Left lung (tissue), 10 donors: ENCODE measurements around the gene ZFYVE21. TPM values are rescaled to one million over a fixed set of nuclear protein-coding genes. Genes with fewer than 3 reads are reported as not detected.
"Not testable (repeated sequence)": the region's sequence is repeated elsewhere in the genome, so short reads cannot be mapped to it uniquely, and the experiment has no call there.

ENCODE experiments used
- ATAC-seq: fragments of 200-7000 bp; cut with Tn5 transposase; one replicate; pipeline ENCODE4 v1.9.1; 2020; ENCODE audit warnings: moderate library complexity
- DNase-seq, 4 donors: peaks; one replicate each; pipeline ENCODE4 v3.0.0-alpha.2; 2013 to 2020
- H3K27ac ChIP-seq, 2 donors: fragments of 200-600 bp; sonication (generic) in 1 of 2; one replicate each; pipeline versions ENCODE4 v1.5.0 to v1.8.0; 2020 to 2021
- H3K27me3 ChIP-seq, 2 donors: fragments of 200-600 bp; sonication (generic) in 1 of 2; one replicate each; pipeline versions ENCODE4 v1.5.0 to v1.8.0; 2020 to 2021
- H3K36me3 ChIP-seq, 2 donors: fragments of 200-600 bp; sonication (generic) in 1 of 2; one replicate each; pipeline versions ENCODE4 v1.5.0 to v1.8.0; 2020 to 2021
- H3K4me1 ChIP-seq, 2 donors: fragments of 200-600 bp; one replicate each; pipeline ENCODE4 v1.8.0; 2021
- H3K4me3 ChIP-seq, 2 donors: fragments of 200-600 bp; sonication (generic) in 1 of 2; one replicate each; pipeline versions ENCODE4 v1.5.0 to v1.8.0; 2020 to 2021; ENCODE audit warnings: mild to moderate bottlenecking in 1 of 2
- H3K9me3 ChIP-seq, 2 donors: fragments of 200-600 bp; sonication (generic) in 1 of 2; one replicate each; pipeline versions ENCODE4 v1.5.0 to v1.8.0; 2020 to 2021
- intact Hi-C, 2 donors: fragments of 100-400 bp; cut with DNase I; formaldehyde crosslinking; loops; one replicate each; pipeline versions ENCODE4 v1.11.2 to v1.14.2; 2022
- polyA plus RNA-seq, 6 donors: library from polyadenylated mRNA; unstranded; fragments of 120-200 nt; gene quantifications; one replicate each; pipeline ENCODE4 v1.2.1, GENCODE V29; 2013; ENCODE audit not compliant: insufficient read length in 6 of 6
- total RNA-seq, 2 donors: library from RNA; stranded (reverse); fragmentation: NEBNext Ultra II Directional; extraction: Animal tissue kit (Norgen Biotek cat#: 25700); gene quantifications; one replicate each; pipeline ENCODE4 v1.2.1, GENCODE V29; 2021
- TF ChIP-seq, protein P1 (sequence below), 2 donors: fragments of 200-600 bp; sonication (generic) in 1 of 2; IDR thresholded peaks; one replicate each; pipeline versions ENCODE4 v1.5.0 to v1.8.0; 2021; ENCODE audit warnings: antibody characterized with exemption in 2 of 2
- donor health status: DM: no; HTN: yes; CAD: no.
- donor health status: DM: no; HTN: no; CAD: no.

The ZFYVE21 gene
- total and polyA plus RNA-seq, 8 donors, result 42.8 to 72.7 (median 59.2) TPM

DNA sequence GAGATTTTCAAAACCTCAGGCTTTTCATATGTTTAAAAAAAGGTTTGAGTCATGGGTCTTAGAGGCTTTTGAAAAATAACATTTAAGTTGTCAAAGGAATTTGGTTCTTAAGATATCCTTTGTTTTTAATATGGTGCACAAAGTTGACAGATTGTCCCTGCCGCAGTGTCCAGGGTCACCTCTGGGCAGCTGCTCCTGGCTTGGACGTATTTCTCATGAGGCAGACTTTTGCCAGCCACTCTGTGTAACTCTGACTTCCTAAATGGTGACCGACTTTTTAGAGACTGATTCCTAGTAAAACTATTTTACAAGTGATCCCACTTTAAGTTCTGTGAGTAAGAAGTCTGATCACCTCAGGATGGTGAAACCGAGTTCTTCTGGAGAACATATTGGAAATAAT, 27.9 kb upstream of the ZFYVE21 start:
- peaks cover 0 to 92% of the 10 kb centered on the region in 2 donors for H3K36me3 ChIP-seq
- H3K4me3 ChIP-seq, result no peak overlapping the region
- intact Hi-C loops, result no loop called here
- no peaks in the 10 kb centered on the region for H3K27me3 ChIP-seq
- no peaks in the 10 kb centered on the region for H3K9me3 ChIP-seq
- no peaks in the 10 kb centered on the region for H3K4me1 ChIP-seq
- ATAC-seq, result no peak
- no peak for DNase-seq
- H3K27ac ChIP-seq, result no peak overlapping the region
- TF ChIP-seq, protein P1, sequence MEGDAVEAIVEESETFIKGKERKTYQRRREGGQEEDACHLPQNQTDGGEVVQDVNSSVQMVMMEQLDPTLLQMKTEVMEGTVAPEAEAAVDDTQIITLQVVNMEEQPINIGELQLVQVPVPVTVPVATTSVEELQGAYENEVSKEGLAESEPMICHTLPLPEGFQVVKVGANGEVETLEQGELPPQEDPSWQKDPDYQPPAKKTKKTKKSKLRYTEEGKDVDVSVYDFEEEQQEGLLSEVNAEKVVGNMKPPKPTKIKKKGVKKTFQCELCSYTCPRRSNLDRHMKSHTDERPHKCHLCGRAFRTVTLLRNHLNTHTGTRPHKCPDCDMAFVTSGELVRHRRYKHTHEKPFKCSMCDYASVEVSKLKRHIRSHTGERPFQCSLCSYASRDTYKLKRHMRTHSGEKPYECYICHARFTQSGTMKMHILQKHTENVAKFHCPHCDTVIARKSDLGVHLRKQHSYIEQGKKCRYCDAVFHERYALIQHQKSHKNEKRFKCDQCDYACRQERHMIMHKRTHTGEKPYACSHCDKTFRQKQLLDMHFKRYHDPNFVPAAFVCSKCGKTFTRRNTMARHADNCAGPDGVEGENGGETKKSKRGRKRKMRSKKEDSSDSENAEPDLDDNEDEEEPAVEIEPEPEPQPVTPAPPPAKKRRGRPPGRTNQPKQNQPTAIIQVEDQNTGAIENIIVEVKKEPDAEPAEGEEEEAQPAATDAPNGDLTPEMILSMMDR (IDR thresholded peaks at IDR 0.05), result no peak

DNA sequence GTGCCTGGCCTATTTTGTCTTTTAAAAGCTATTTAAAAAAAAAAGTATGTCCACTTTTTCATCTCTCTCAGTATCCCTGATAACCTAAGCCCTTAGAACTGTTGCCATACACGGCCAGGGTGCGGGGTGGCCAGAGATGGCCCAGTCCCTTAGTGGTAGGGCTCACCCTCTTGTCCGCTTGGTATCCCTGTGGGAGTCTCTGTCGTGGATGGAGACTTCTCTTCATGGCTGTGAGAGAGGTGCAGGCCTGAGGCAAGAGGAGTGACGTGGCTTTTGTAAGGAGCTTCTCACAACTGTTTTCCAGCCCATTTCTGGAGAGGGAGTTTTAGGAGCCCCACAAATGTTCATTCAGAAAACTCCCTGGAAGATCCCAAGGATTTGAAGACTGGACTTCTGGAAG, 27.2 kb upstream of the ZFYVE21 start:
- H3K27ac ChIP-seq, result no peak overlapping the region
- no peak for DNase-seq
- no peak for ATAC-seq
- peaks cover 0 to 92% of the 10 kb centered on the region in 2 donors for H3K36me3 ChIP-seq
- H3K4me3 ChIP-seq, result no peak overlapping the region
- intact Hi-C loops, result no loop called here
- no peaks in the 10 kb centered on the region for H3K27me3 ChIP-seq
- no peaks in the 10 kb centered on the region for H3K9me3 ChIP-seq
- TF ChIP-seq, protein P1 (IDR thresholded peaks at IDR 0.05), result no peak
- H3K4me1 ChIP-seq, result peaks cover 0 to 4% of the 10 kb centered on the region in 2 donors

DNA sequence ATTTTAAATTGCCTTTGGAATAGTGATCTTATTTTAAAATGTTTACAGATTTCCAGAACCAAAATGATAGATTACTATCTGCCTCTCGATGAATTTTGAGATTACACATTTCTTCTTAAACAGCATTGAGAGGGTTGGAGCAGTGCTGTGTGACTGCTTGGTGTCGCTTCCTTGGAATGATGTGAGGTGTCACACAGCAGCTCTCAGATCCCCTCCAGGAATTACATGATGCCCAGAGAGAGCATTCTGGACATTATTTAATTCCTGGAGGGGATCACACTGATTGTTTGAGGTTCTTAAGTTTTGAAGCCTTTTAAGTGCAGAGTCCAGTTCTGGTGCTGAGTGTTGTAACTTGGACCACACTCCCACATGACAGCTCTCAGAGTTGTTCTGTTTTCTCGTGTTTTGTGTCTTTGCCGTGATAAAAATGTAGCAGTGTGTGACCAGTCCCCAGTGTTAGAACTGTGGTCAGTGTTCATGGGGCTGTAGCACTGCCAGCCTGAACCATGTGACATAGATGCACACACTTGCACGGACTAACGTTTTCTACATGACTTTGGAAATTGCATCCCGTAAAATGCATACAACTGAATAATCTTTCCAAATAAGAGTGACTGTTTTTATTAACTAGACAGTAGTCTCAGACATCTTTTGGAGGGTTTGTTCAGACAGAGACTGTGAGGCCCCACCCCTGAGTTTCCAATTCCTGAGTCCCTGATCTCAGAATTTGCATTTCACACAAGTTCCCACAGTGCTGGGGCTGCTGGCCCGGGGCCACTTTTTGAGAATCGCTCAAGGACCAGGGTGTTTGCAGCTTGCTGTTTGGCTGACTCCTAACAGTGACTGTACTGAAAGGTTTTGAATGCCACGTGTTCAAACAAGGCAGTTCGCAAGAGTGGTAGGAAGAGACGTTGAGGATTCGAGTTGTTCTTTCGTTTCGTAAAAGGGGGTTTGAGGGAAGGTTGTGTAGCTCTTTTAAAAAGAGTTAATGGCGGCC, 26.4 kb upstream of the ZFYVE21 start:
- intact Hi-C loops, result no loop called here
- ATAC-seq (peak; percentile 73), DNase-seq (peak in 3 of 4 donors; percentile 63 to 82 (median 69))
- Histone ChIP-seq H3K4me3 (no peak overlapping the region), H3K27me3 (no peaks in the 10 kb centered on the region), H3K27ac (no peak overlapping the region), H3K36me3 (peaks cover 0 to 92% of the 10 kb centered on the region in 2 donors), H3K9me3 (no peaks in the 10 kb centered on the region), H3K4me1 (peaks cover 2 to 10% of the 10 kb centered on the region in 2 donors)
- TF ChIP-seq, protein P1 (IDR thresholded peaks at IDR 0.05), result no peak

DNA sequence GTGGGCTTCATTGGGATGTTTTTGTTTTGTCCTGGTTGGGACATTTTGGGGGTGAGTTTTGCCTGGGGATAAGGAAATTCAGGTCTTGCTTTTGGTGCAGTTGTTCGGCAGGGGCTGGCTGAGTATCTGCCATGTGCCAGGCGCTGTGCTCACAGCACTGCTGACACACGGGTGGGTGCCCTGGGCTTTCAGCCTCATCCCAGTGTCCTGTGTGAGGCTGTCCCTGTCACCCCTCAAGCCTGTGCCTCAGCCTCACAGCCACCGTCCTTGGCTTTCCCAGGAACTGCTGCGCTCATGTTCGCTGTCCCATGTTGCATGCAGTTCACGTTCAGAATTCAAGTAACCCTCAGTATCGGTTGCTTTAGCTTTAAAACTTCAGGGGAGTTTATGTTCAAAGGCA, 25.3 kb upstream of the ZFYVE21 start:
- Histone ChIP-seq H3K36me3 (peaks cover 0 to 90% of the 10 kb centered on the region in 2 donors), H3K9me3 (no peaks in the 10 kb centered on the region), H3K27ac (no peak overlapping the region), H3K4me1 (peaks cover 2 to 10% of the 10 kb centered on the region in 2 donors), H3K27me3 (no peaks in the 10 kb centered on the region), H3K4me3 (no peak overlapping the region)
- TF ChIP-seq, protein P1 (IDR thresholded peaks at IDR 0.05), result no peak
- intact Hi-C loops, result loop anchor here in 1 of 2 donors (10.0 kb wide), 1 partner anchor 116 kb away; no protein-coding TSS in a partner anchor
- ATAC-seq (no peak), DNase-seq (no peak)

DNA sequence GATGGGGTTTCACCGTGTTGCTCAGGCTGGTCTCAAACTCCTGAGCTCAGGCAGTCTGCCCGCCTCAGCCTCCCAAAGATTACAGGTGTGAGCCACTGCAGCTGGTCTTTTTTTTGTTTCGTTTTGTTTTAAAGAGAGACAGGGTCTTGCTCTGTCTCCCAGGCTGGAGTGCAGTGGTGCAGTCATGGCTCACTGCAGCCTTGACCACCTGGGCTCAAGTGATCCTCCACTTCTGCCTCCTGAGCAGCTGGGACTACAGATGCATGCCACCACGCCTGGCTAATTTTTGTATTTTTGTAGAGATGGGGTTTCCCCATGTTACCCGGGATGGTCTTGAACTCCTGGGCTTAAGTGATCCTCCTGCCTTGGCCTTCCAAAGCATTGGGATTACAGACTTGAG, 24.0 kb upstream of the ZFYVE21 start:
- not testable (repeated sequence) for ATAC-seq, DNase-seq, H3K27me3 ChIP-seq, H3K9me3 ChIP-seq, H3K4me3 ChIP-seq, H3K27ac ChIP-seq
- Histone ChIP-seq H3K36me3 (peaks cover 0 to 88% of the 10 kb centered on the region in 2 donors), H3K4me1 (peaks cover 2 to 17% of the 10 kb centered on the region in 2 donors)
- intact Hi-C loops, result loop anchor here in 1 of 2 donors (10.0 kb wide), 1 partner anchor 117 kb away; no protein-coding TSS in a partner anchor
